HTR-8/SVneo (cell line): ENCODE measurements around the gene TBX1.

Experiments used
- DNase-seq: peaks from one replicate; pipeline ENCODE4 v3.0.0; 2011; ENCODE audit warnings: low spot score, mixed read lengths; ENCODE audit not compliant: insufficient read length
- FAIRE-seq: peaks from 2 replicates; lab custom pipeline; 2011; peaks lifted over from hg19 to GRCh38; lab: Jason Lieb, UNC

TBX1 gene

GRCh38 chr22:19749876-19750275, 10.7 kb upstream of the TBX1 start:
- FAIRE-seq (no peak), DNase-seq (no peak)

DNA sequence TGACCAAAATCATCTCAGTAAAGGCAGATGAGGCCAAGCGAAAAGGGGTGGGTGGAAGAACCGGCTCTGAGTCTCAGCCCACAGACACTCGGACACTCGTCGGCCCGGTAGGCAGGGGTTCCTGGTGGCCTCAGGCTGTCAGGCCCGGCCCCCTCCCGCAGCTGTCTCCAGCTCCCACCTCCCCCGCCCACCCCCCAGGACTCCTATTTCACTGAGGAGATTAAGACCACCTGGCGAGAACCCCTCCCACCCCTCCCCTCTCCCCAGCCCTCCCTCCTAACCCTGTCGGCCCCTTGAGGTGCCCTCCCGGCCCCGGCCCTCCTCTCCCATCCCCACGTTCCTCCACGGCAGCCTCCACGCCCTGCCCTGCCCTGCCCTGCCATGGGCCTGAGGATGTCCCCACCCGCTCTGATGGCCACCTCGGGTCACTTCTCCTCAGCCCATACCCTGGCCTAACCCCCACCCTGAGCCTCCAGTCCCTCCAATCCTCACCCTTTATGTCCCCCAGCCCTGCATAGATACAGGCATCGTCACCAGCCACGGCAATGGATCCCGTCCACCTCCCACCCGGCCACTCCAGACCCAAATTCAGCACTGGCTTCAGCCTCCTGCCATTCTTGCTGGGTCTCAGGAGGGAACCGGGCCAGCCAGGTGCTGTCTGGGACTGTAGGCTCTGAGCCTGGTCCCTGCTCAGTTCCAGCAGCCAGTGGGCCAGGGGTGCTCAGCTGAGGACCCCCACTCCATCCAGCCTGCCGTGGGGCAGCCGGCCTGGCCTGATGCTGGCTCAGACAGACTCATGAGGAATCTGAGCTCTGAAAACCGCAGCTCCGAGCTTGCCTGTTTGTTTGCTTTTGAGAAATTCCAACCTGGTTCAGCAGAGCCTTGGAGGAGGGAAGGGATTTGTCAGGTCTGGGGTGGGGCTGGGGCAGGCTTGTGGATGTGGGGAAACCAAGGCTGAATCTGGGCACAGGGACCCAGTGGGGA, 9.8 kb upstream of the TBX1 start:
- peak; percentile 66 for FAIRE-seq
- DNase-seq: peak; percentile 42

DNA sequence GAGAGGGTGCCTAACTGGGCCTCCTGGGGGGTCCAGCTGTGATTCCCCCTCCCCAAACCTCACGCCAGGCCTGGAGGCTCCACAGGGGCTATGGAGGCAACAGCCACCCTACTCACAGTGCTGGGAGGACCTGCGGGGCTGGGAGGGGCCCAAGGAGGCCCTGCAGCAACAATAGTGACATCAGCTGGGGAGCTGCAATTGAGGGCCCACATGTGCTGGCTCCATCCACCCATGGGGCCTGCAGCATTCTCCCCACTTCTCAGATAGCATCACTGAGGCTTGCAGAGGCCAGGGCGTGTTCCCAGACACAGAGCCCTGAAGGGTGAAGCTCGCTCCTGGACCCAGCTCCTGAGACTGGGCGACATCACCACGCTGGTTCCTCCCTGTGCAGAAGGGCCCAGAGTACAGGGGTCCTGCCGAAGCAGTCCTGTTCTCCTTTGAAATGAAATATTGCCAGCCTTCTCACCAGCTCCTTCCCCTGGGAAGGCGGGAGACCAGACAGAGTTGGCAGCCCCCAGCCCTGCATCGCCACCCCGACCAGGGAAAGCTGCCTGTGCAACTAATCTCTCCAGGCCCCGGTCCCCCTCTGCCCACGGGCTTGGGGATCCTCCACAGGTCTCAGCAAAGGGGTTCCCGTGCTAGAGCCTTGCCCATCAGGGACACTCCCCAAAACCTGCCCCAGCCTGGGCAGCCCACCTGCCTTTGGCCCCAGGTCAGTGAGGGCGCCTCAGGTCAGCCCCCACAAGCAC, 8.9 kb upstream of the TBX1 start:
- FAIRE-seq: no peak
- DNase-seq: no peak

GRCh38 chr22:19753090-19753842, 7.3 kb upstream of the TBX1 start:
- DNase-seq (no peak), FAIRE-seq (peak; percentile 13)

DNA sequence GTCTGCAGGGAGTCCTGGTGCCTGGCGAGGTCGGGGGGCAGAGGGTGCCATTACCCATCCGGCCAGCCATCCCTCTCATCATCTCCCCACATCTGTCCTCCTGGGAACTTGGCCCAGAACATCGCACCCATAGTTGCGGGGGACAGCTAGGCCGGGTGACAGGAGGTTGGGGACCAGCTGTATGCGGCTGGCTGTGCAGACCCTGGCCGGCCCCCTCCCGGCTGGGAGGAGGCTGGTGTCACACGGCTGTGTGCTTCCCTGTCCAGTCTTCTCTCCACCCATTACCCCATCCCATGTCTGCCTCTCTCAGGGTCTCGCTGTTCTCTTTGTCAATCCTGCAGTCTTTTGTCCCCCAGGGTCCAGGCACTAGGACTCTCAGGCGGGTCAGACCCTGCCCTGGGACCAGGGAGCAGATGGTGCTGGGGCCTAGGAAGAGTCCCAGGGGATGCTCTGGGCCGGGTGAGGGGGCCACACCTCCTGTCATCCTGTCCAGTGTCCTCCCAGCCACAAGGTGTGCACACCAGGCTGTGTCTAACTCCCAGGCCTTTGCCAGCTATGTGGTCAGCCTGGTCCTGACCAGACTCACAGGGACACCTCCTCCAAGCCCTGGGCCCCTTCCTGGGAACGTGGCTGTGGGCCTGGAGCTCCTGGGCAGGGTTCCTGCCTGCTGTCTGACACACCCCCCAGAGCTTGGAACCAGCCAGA, 6.4 kb upstream of the TBX1 start:
- DNase-seq (no peak), FAIRE-seq (no peak)

GRCh38 chr22:19754701-19755144, 5.9 kb upstream of the TBX1 start:
- DNase-seq: no peak

GRCh38 chr22:19755145-19755710, 5.3 kb upstream of the TBX1 start:
- DNase-seq: no peak
- FAIRE-seq: no peak

More at GRCh38 chr22:19754701-19755144, 5.9 kb upstream of the TBX1 start:
- no peak for FAIRE-seq

DNA sequence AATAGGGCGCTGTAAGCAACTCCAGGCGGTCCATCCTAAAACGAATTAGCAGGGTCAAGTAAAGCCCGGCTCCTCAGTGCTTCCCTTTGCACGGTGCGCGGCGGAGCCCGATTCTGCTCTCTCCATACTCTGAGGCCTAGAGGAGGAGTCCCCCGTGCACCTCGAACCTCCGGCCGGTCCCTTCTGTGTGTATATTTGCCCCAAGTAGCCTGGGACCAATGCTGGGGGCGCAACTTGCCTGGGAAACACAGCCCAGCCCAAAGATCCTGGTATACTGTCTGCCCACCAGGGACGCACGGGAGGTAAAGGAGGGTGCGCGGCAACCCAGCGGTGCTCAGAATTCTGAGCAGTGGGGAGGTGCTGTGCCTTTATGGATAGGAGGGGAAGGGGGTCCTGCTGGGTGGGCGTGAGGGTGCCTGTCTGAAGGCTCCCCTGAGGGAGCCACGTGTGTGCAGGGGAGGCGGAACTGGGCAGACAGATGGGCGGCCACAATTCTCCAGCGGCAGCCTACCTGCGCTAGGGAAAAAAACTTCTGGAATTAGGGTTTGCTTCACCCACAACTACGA, 4.8 kb upstream of the TBX1 start:
- FAIRE-seq: no peak
- no peak for DNase-seq

DNA sequence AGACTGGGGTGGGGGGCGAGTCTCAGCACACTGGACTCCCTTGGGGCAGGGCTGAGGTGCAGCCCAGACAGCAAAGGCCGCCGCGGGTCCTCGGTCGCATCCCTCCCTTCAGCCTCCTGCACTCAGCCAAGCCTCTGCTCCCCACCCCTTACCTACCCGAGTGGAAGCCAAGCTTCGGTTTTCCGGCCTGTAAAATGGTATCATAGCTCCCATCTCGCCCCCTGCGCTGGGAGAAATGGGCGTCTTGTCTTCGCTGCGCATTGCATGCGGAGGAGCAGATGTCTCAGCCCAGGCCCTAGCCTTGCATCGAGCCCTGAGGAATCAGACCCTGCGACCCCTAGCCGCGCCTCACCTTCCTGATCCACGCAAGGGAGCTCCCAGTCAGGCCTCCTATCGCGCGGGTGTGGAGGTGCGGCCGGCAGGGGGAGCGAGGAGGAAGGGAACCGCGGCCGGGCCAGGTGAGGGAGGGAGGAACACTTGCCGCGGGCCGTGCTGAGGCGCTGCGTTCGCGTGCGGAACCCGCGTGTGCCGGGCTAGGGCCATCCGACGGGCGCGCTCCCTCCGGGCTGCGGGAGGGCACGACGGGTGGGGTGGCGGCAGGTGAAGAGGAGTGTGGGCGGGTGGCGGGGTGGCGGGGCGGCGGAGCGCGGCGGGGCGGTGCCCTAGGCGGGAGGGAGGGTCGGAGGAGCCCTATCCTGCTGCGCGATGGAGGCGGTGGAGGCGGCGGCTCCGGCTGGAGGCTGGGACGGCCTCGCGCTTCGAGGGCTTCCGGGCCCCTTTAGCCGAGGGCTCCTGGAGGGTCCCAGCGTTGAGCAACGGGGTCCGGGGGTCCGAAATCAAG, 4.1 kb upstream of the TBX1 start:
- DNase-seq (no peak), FAIRE-seq (no peak)

GRCh38 chr22:19757140-19757984, 3.2 kb upstream of the TBX1 start:
- no peak for DNase-seq

DNA sequence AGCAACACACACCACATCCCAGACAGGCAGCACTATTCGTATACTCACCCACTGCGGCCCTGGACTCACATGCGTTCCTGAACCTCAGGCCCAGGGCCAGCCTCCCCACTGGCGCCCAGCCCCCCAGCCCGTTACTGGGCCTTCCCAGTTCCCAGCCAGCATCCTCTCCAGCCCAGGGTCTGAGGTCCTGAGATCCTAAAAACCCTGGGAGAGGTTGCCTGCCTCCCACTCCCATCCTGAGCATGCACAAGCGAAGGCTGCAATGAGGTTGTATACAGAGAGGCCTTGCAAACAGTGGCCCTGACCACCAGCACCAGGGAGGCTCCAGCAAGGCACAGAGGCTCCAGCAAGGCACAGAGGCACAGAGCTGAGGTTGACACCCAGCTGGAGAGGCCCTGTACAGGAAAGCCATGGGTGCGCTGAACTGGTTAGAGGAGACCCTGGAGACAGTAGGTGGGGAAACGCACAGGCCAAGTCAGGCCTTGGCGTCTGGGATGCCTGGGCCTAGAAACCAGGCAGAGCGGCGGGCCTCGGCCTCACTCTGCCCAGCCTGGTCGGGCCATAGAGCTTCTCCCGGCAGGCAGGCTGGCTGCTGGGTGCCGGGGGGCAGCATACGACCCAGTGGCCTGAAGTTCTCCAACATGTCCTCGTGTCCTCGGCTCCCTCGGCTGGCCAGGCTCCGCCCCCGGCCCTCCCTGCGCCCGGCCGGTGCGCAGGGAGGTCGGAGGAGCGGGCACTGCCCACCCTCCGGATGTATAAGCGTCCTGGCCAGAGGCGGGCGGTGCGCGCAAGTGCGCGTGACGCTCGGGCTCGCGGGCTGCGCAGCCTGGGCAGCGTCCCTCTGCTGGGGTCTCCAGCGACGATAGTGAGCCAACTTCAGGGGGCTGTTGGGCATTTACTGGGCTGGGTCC, 2.3 kb upstream of the TBX1 start:
- DNase-seq: no peak
- FAIRE-seq: no peak

More at GRCh38 chr22:19757140-19757984, 3.2 kb upstream of the TBX1 start:
- no peak for FAIRE-seq

DNA sequence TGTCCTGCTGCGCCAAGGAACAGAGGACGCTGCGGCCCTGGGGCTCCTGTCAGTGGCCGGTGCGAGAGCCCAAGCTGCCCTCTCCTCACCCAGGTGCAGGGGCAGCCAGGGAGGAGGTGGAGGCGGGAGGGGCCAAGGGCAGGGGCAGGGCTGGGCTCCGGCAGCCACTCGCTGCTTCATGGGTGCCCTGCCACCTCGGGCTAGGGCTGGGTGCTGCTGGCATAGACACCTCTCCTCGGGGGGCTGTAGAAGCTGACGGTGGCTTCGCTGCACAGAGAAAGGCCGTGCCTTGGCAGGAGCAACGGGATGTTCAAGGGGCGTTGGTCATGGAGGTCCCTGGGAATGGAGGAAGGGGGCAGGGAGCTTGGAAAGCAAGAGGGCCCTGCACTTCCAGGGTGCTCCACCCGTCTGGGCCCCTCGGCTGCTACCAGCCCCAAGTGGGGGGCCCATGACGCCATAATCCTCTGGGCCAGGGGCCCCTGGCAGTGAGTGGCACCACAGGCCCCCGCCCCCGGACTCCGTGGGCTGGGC, 1.6 kb upstream of the TBX1 start:
- no peak for FAIRE-seq

DNA sequence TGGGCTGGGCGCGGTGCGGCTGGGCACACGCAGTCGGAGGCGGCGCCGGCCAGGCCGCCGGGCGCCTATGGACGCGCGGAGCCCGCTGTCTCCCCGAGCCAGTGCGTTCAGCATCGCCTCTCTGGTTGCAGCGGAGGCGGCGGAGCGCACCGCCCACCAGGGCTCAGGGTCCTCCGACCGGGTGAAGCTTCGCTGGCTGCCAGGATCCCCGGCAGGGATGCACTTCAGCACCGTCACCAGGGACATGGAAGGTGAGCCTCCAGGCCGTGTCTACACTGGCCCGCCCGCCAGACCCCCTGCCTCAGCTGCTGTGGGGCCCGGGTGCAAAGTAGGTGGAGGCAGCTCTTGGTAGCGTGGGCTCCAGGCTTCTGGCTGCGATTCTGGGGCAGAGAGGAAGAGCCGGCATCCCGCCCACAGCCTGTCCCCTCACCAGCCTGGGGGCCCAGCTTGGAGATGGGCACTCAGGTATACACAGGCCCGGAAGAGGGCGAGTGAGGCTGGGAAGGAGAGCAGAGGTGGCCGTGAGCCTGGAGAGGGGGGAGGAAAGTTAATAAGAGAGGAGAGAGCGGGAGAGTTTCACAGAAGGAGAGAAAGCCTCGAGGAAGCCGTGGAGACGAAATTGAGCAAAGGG, 1.0 kb upstream of the TBX1 start:
- FAIRE-seq (no peak), DNase-seq (no peak)

More for the DNA sequence above, 1.6 kb upstream of the TBX1 start:
- no peak for DNase-seq

DNA sequence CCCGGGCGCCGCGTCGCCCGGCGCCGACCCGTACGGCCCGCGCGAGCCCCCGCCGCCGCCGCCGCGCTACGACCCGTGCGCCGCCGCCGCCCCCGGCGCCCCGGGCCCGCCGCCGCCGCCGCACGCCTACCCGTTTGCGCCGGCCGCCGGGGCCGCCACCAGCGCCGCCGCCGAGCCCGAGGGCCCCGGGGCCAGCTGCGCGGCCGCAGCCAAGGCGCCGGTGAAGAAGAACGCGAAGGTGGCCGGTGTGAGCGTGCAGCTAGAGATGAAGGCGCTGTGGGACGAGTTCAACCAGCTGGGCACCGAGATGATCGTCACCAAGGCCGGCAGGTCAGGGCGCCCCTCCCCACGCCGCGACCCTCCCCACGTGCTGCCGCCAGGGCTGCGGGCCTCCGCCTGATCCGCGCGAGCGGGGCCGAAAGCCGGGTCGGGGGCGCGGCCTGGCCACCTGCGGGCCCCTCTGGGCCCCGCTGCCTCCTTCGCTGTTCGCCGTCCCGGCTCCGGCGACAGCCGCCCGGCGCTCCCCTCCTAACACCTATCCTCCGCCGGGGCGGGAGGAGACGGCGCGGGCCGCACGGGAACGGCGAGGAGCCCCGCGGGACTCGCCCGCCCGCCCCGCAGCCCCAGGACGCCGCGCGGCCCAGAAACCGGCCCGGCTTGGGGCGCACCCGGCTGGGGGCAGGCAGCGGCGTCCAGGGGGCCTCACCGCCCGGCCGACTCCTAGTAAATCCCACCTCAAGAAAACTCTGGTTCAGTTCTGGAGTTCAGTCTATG, 560 bp downstream of the TBX1 start:
- FAIRE-seq: no peak
- DNase-seq: no peak
